Upper lobe of left lung (tissue), 6 donors: Measurements from ENCODE around the gene PLA2G2C. TPM values are rescaled to one million over a fixed set of nuclear protein-coding genes. Genes with fewer than 3 reads are reported as not detected.

Source experiments
- ATAC-seq, 2 donors: fragments of 200-7000 bp; cut with Tn5 transposase; one replicate each; pipeline ENCODE4 v1.9.1; 2022; ENCODE audit warnings: mild to moderate bottlenecking in 2 of 2, moderate library complexity in 2 of 2; ENCODE audit not compliant: low FRiP score in 2 of 2
- DNase-seq, 2 donors: peaks; one replicate each; pipeline ENCODE4 v3.0.0-alpha.2; 2019 to 2020
- H3K27ac ChIP-seq, 4 donors: fragments of 200-600 bp; sonication (generic); one replicate each; pipeline ENCODE4 v1.5.1; 2016 to 2019
- H3K27me3 ChIP-seq, 4 donors: fragments of 200-600 bp; sonication (generic); one replicate each; pipeline ENCODE4 v1.5.1; 2017 to 2019
- H3K36me3 ChIP-seq, 4 donors: fragments of 200-600 bp; sonication (generic); one replicate each; pipeline ENCODE4 v1.5.1; 2016 to 2019
- H3K4me1 ChIP-seq, 4 donors: fragments of 200-600 bp; sonication (generic); one replicate each; pipeline ENCODE4 v1.5.1; 2018 to 2019
- H3K4me3 ChIP-seq, 4 donors: fragments of 200-600 bp; sonication (generic); one replicate each; pipeline ENCODE4 v1.5.1; 2017 to 2019; ENCODE audit warnings: mild to moderate bottlenecking in 2 of 4, moderate library complexity in 1 of 4
- H3K9me3 ChIP-seq, 4 donors: fragments of 200-600 bp; sonication (generic); one replicate each; pipeline ENCODE4 v1.5.1; 2018 to 2019
- EP300 ChIP-seq, 4 donors: sonication (generic); formaldehyde crosslinking; IDR thresholded peaks; one replicate each; pipeline ENCODE4 v1.5.1; 2017; ENCODE audit warnings: antibody characterized with exemption in 4 of 4, control low read depth in 2 of 4
- POLR2A ChIP-seq, 4 donors: fragments of 450-650 bp; IDR thresholded peaks; one replicate each; pipeline ENCODE4 v1.5.1; 2016 to 2017; ENCODE audit warnings: antibody characterized with exemption in 4 of 4, mild to moderate bottlenecking in 2 of 4
- POLR2AphosphoS5 ChIP-seq, 2 donors: sonication (generic); formaldehyde crosslinking; IDR thresholded peaks; one replicate each; pipeline ENCODE4 v1.5.1; 2017; ENCODE audit warnings: antibody characterized with exemption in 2 of 2
- WGBS, 2 donors: methylation state at CpG; one replicate each; pipeline ENCODE4 v1.1.5; 2017 to 2018; 5-methylcytosine and 5-hydroxymethylcytosine counted together
- total RNA-seq, 6 donors: library from RNA; depleted of rRNA in 4 of 6; stranded (reverse); fragments of >200 nt in 4 of 6; gene quantifications; one replicate each; pipeline versions ENCODE4 v1.1.0 to v1.2.1, GENCODE V29; 2016 to 2021
- TF ChIP-seq, protein P1 (sequence below), 6 experiments: fragments of 450-650 bp in 4 of 6; fragments of 200-600 bp in 2 of 6; sonication (generic) in 2 of 6; IDR thresholded peaks; one replicate each; pipeline ENCODE4 v1.5.1; 2016 to 2019; ENCODE audit warnings: antibody characterized with exemption in 6 of 6
- donor health status: DM: no; HTN: no; CAD: no; lungs with moderate emphysema.
- donor health status: DM: no; HTN: yes; CAD: no; lungs with severe emphysema.

Gene PLA2G2C
- total RNA-seq, 6 donors from 2014 or later = 0.30 TPM; not detected in 5

DNA sequence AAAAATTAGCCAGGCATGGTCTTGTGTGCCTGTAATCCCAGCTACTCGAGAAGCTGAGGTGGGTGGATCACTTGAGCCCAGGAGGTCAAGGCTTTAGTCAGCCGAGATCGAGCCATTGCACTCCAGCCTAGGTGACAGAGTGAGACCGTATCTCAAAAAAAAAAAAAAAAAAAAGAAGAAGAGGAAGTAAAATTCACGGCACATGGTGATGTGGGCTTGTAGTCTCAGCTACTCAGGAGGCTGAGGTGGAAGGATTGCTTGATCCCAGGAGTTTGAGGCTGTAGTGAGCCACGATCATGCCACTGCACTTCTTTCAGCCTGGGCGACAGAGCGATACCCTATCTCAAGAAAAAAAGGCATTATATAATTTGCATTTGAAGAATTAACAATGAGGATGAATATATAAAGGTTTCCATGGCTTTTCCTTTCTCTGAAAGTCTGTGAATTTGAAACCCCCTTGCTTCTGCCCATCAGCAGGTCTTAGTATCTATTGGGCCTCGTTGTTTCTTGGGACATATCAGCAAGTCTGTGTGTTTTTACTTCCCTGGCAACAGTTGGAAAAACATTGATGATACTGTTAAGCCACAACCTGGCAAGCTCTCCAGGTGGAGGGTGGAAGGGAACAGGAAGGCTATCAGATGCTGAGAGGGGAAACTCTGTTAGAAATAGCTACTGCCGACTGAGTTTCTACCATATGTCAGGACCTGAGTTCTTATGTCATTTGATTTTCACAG, 62.4 kb downstream of the PLA2G2C start:
- H3K4me3 ChIP-seq = no peak overlapping the region
- ATAC-seq (no peak), DNase-seq (no peak)
- H3K4me1 ChIP-seq = peaks cover 0 to 22% (median 17%) of the 10 kb centered on the region in 4 donors
- H3K36me3 ChIP-seq = no peaks in the 10 kb centered on the region
- no peak overlapping the region for H3K27ac ChIP-seq
- no peaks in the 10 kb centered on the region for H3K9me3 ChIP-seq
- no peaks in the 10 kb centered on the region for H3K27me3 ChIP-seq
- TF ChIP-seq POLR2A (IDR thresholded peaks at IDR 0.05) (no peak), POLR2AphosphoS5 (IDR thresholded peaks at IDR 0.05) (no peak), EP300 (IDR thresholded peaks at IDR 0.05) (no peak)
- TF ChIP-seq, protein P1, sequence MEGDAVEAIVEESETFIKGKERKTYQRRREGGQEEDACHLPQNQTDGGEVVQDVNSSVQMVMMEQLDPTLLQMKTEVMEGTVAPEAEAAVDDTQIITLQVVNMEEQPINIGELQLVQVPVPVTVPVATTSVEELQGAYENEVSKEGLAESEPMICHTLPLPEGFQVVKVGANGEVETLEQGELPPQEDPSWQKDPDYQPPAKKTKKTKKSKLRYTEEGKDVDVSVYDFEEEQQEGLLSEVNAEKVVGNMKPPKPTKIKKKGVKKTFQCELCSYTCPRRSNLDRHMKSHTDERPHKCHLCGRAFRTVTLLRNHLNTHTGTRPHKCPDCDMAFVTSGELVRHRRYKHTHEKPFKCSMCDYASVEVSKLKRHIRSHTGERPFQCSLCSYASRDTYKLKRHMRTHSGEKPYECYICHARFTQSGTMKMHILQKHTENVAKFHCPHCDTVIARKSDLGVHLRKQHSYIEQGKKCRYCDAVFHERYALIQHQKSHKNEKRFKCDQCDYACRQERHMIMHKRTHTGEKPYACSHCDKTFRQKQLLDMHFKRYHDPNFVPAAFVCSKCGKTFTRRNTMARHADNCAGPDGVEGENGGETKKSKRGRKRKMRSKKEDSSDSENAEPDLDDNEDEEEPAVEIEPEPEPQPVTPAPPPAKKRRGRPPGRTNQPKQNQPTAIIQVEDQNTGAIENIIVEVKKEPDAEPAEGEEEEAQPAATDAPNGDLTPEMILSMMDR (IDR thresholded peaks at IDR 0.05) = no peak
- WGBS, 2 donors = 65 to 71% methylated on average over 10 of the region's 10 CpGs

DNA sequence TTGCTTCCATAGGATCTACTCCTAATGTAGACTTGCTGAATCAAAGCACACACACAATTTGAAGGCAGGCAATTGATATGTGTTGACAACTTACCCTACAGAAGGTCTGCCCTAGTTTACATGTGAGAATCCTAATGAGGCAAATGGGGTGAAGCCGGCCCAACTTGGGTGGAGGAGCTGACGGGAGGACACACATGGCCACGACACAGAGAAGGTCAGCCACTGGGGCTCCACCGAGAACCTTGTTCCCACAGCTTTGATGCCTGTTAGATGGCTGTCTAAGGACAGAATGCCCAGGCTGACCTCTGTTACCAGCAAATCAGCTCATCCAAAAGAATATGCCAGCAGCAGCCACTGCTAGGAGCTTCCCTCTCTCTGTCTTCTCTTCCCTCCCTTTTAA, 65.5 kb downstream of the PLA2G2C start:
- no peak for DNase-seq

DNA sequence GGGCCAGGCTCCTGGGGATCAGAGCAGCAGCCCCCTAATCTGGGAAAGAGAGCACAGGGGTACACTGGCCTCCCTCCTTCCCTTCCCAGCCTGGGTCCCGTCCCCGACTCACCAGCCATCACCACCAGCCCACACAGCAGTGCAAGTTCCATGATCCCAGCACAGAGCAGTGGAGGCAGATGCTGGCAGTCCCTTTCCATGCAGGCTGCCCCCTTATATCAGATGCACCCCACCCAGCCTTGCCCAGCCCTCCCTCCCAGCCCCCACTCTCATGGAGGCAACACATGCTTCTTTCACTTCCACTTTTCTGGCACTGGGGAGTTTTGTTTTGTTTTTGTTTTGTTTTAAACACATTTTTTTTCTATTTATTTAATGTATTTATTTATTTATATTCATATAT, 67.0 kb downstream of the PLA2G2C start, which contains the start of gene PLA2G2D:
Gene PLA2G2D, minus strand, starts transcription at position 190 of the 400 bp plus-strand sequence. Its CDS starts 38 bp downstream, at position 152.
- Histone ChIP-seq H3K4me3 (no peak within 1 kb of the TSS), H3K4me1 (peaks cover 0 to 5% (median 1%) of the 10 kb centered on the region in 4 donors), H3K36me3 (no peaks in the 10 kb centered on the region), H3K9me3 (no peaks in the 10 kb centered on the region), H3K27me3 (no peaks in the 10 kb centered on the region), H3K27ac (no peak within 1 kb of the TSS)
- DNase-seq (no peak), ATAC-seq (no peak)
- no peak for TF ChIP-seq POLR2AphosphoS5 (IDR thresholded peaks at IDR 0.05)
- TF ChIP-seq, protein P1 (IDR thresholded peaks at IDR 0.05) = no peak
- no peak for TF ChIP-seq EP300 (IDR thresholded peaks at IDR 0.05)
- no peak for TF ChIP-seq POLR2A (IDR thresholded peaks at IDR 0.05)
- WGBS, 2 donors = 72 to 96% methylated on average over 2 of the region's 2 CpGs

More for the DNA sequence above, 65.5 kb downstream of the PLA2G2C start:
- Histone ChIP-seq H3K9me3 (no peaks in the 10 kb centered on the region), H3K4me1 (peaks cover 0 to 10% (median 8%) of the 10 kb centered on the region in 4 donors), H3K36me3 (no peaks in the 10 kb centered on the region), H3K27me3 (no peaks in the 10 kb centered on the region), H3K4me3 (no peak overlapping the region), H3K27ac (no peak overlapping the region)
- WGBS, 2 donors = 84 to 97% methylated on average over 2 to 4 of the region's 4 CpGs
- TF ChIP-seq POLR2A (IDR thresholded peaks at IDR 0.05) = no peak
- TF ChIP-seq EP300 (IDR thresholded peaks at IDR 0.05) = no peak
- no peak for TF ChIP-seq POLR2AphosphoS5 (IDR thresholded peaks at IDR 0.05)
- TF ChIP-seq, protein P1 (IDR thresholded peaks at IDR 0.05) = no peak
- no peak for ATAC-seq

DNA sequence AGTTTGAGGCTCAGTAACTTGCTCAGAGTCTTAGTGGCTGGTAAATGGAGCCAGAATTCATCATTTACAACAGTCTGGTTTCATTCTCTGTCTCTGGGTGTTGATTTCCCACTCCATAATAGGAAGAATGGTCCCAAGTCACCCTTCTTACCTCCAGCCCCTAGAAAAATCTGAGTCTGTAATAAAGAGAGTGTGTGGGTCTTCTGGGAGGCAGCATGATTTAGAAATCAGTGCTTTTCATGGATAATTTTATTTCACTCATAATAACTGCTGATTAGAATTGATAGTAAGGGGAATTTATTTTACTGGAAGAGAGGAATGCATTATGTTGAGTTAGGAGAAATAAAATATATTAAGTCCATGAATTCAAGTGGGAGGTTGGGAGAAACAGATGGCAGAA, 69.1 kb downstream of the PLA2G2C start:
- TF ChIP-seq, protein P1 (IDR thresholded peaks at IDR 0.05) = no peak
- no peaks in the 10 kb centered on the region for H3K27me3 ChIP-seq
- DNase-seq = no peak

DNA sequence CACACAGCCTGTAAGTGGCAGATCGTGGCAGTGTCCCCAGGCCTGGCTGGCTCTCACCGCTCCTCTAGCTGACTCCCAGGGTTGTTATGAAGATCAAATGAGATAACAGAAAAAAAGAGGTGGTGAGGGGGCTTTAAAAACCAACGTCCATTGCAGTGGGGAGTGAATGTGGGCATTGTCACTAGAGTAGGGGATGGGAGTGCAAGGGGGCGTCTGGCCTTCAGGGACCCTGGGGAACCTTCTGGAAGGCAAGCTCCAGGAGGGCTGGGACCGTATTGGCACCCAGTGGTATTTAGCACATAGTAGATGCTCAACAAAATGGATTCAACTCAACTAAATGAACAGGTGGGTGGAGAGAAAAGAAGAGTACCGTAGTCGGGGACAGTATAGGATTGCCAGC, 70.4 kb downstream of the PLA2G2C start:
- H3K4me3 ChIP-seq = no peak overlapping the region
- TF ChIP-seq EP300 (IDR thresholded peaks at IDR 0.05) (no peak), POLR2A (IDR thresholded peaks at IDR 0.05) (no peak), POLR2AphosphoS5 (IDR thresholded peaks at IDR 0.05) (no peak)
- TF ChIP-seq, protein P1 (IDR thresholded peaks at IDR 0.05) = no peak
- H3K4me1 ChIP-seq = no peaks in the 10 kb centered on the region
- ATAC-seq (no peak), DNase-seq (no peak)
- H3K27ac ChIP-seq = no peak overlapping the region
- no peaks in the 10 kb centered on the region for H3K27me3 ChIP-seq
- no peaks in the 10 kb centered on the region for H3K9me3 ChIP-seq
- WGBS, 2 donors = 87 to 89% methylated on average over 7 of the region's 7 CpGs
- H3K36me3 ChIP-seq = no peaks in the 10 kb centered on the region

More for the DNA sequence above, 69.1 kb downstream of the PLA2G2C start:
- H3K4me3 ChIP-seq = no peak overlapping the region
- no peak for ATAC-seq
- H3K27ac ChIP-seq = no peak overlapping the region
- H3K36me3 ChIP-seq = no peaks in the 10 kb centered on the region
- H3K9me3 ChIP-seq = no peaks in the 10 kb centered on the region
- H3K4me1 ChIP-seq = no peaks in the 10 kb centered on the region
